Measurements from ENCODE around the gene MICAL3.

DNA sequence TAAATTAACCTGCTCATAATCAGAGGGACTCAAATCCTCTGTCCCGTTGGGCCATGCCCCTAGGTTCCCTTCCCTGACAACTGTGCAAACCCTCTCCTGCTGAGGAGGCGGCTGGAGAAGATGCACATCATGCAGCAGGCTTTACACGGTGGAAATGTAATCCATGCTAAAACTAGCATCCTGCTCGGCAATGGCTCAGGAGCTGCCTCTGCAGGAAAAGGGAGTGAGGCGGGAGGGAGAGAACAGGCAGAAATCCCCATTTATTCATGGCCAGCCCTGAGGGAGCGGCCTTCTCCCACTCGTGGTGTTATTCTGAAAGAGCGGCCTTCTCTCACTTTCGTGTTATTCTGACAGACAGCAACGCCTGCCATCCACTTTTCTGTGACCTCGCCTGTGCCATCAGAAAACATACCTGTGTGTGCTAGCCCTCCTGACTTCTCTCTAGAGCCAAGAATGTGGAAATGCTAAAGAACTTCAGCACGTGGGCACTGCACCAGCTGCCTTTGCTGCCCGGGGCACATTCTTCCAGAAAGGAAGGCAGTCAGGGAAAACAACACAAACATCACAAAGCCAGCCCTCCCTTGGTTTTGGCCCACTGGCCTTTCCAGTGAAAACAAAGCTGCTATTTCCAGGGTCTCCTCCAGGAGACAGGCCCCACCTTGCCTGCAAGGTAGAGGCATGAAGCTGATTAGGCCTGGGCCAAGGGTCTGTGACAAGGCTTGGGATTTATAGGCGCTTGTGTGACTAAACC is 187.2 kb downstream of the MICAL3 start:
- TF ChIP-seq, protein P1, sequence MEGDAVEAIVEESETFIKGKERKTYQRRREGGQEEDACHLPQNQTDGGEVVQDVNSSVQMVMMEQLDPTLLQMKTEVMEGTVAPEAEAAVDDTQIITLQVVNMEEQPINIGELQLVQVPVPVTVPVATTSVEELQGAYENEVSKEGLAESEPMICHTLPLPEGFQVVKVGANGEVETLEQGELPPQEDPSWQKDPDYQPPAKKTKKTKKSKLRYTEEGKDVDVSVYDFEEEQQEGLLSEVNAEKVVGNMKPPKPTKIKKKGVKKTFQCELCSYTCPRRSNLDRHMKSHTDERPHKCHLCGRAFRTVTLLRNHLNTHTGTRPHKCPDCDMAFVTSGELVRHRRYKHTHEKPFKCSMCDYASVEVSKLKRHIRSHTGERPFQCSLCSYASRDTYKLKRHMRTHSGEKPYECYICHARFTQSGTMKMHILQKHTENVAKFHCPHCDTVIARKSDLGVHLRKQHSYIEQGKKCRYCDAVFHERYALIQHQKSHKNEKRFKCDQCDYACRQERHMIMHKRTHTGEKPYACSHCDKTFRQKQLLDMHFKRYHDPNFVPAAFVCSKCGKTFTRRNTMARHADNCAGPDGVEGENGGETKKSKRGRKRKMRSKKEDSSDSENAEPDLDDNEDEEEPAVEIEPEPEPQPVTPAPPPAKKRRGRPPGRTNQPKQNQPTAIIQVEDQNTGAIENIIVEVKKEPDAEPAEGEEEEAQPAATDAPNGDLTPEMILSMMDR (conservative IDR thresholded peaks at IDR 0.05; ENCODE audit: low read depth, low read length), result no peak
- no peak for TF ChIP-seq EZH2phosphoT487 (IDR thresholded peaks at IDR 0.05; ENCODE audit: borderline replicate concordance, low read length)
